Stimulated activated CD8-positive, alpha-beta memory T cell treated with anti-CD3 and anti-CD28 coated beads, Interleukin-7, amount 100 ng/mL, for 48 hours (primary cell): ENCODE measurements around the gene SH3PXD2B.

Experiments
- DNase-seq, 2 donors: peaks; one replicate each; pipeline ENCODE4 v3.0.0-alpha.2; 2020; ENCODE audit warnings: low read depth in 1 of 2; ENCODE audit errors: extremely low read depth in 1 of 2

SH3PXD2B gene

DNA sequence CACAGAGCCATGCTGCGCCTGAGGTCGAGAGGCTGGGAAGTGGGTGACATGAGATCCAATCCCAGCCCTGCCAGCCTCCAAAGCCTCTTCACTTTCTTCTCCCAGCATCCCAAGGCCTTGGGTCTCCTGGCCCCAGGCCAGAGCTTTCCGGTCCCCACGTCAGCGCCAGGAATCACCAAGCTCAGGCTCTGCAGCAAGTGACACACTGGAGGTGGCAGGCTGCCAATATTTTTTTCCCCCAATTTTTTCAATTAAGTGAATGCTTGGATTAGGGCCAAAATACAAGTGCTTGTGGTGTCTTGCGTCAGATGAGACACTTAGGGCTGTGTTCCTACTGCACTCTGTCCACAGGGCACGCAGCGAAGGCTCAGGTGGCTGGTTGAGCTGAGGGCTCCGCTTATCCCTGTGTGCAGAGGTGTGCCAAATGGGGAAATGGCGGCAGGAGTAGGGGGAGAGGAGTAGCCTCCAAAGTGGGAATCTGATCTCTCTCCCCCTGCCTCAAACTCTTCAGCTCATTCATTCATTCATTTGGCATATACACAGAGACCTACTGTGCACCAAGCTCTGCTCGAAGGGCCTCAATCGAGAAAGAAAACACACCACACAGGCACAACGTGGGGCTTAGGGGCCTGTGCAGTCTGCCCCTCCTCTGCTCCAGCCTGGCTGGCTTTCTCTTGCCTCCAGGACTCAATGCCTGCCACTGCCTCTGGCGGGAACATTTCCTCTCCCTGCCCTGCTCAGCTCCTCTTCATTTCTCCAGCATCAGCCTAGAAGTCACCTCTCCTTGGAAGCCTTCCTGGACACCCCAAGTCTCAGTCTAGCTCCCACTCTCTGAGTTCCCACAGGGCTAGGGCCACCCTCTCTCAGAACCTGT lies 16.6 kb downstream of the SH3PXD2B start:
- no peak for DNase-seq

DNA sequence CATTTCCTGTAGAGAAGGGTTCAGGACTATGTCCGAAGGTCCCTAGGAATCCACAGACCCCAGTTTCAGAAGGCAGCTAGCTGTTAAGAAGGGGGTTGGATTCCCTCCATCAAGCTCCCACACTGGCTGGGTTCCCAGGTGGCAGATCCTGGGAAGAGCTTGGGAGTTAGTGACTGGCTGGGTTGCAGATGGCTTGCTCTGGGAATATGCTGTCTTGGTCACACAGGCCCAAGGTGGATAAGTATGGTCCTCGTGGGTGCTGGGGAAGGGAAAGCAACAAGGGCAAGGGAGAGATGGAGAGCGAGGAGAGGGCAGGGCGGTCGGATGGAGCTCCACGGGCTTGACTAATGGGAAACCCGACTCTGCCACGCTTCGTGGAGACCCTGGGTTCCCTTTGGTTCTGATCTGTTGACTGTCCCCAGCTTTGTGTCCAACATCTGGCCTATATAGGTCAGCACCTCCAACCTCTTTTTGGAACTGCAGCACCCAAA lies 17.4 kb downstream of the SH3PXD2B start:
- no peak for DNase-seq

DNA sequence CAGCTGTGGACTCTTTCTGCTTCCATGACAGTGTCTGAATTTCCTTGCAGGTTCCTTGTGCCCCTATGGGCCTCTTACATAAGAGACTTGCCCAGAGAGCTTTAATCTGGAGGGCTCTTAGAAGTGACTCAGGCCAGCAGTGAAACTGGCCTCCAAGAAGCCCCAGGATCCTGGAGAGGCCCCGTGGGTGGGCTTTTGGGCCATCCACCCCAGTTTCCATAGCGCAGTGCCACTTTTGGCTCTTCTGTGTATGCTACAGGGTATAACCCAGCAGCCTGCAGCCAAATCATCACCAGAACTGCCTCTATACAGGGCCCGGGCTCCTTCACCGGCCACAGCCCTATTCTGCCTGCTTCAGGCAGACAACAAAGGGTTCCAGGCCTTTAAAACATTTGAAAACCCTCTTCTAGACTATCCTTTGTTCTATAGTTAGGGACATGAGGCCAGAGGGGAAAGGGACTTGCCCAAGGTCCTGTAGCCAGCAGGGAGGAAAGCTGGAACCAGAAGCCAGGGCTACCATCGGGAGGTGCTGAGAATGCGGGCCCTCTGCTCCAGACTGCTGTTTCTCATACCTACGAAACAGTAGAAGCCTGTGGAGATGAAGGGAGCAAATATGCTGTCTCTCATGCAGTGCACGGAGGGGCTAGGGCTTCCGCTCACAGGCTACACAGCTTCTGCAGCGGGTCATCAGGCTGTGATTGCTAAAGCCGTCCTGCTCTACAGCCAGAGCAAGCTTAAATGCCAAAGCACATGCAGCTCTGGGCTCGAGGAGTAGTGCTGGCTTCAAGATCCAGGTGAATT lies 18.0 kb downstream of the SH3PXD2B start:
- no peak for DNase-seq

DNA sequence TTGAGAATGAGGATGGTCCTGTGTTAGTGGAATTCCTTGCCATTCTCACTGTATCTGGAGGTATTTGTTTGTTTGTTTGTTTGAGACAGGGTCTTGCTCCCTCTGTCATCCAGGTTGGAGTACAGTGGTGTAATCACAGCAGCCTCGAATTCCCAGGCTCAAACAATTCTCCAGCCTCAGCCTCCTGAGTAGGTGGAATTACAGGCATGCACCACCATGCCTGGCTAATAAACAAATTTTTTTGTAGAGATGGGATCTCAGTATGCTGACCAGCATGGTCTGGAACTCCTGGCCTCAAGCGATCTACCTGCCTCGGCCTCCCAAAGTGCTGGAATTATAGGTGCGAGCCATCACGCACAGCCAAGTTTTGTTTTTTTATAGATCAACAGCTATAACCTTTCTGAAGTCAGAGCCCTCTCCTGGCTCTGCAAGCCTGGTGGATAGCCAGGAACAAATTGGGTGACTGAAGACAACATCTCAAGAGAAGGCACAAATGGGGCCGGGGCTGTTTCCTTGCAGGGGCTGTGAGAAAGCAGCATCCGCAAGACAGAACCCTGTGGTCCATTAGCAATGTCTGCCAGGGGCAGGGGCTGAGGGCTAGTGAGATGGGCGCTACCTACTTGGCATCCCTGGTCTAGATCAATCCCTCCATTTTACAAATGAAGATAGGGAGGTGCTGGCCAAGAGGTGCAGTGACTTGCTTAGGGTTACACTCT lies 18.8 kb downstream of the SH3PXD2B start:
- DNase-seq = no peak

DNA sequence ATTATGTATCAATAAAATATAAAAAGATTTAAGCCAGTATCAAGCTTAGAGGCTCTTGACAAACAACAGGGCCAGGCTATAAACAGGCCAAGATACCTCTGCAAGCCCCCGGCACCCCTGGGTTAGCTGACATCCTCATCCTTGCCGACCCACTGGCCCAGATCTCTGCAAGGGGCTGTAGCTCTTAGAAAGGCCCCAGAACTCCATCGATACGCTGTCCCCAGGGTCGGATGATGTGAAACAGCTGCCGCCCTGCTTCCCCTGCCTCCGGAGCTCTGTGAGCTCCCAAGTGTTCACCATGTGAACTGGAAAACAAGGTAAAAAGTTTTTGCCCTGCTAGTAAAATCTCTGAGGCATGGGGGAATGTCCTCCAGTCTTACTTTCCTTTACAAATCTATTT lies 20.1 kb downstream of the SH3PXD2B start:
- DNase-seq = no peak

DNA sequence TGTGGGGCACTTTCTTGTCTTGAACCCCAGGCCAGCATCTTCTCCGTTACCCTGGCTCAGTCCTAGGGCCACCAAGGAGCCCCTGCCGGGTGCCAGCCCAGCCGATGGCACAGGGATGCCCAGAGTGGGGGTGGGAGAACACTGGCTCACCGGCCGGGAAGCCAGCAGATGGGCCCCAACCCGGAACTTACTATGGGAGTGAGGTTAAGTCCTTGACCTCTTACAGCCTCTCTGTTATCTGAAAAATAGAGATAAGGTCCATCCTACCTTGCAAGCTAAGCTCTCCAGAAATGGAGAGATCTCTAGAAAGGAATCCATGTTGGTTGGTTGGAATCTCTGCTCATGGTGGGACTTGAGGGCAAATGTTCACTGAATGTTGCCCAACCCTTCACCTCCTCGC lies 20.8 kb downstream of the SH3PXD2B start:
- no peak for DNase-seq

DNA sequence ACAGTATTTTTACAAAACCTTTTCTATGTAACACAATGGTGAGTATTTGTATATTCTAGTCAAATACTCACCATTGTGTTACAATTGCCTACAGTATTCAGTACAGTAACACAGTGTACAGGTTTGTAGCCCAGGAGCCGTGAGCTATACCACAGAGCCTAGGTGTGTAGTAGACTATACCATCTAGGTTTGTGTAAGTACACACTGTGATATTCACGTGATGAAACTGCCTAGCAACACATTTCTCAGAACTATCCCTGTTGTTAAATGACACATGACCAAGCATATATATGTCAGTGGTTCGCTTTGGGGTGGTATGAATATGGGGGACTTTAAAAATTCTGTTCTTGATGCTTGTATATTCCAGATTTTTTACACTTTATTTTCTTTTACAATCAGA lies 21.3 kb downstream of the SH3PXD2B start:
- DNase-seq = no peak

DNA sequence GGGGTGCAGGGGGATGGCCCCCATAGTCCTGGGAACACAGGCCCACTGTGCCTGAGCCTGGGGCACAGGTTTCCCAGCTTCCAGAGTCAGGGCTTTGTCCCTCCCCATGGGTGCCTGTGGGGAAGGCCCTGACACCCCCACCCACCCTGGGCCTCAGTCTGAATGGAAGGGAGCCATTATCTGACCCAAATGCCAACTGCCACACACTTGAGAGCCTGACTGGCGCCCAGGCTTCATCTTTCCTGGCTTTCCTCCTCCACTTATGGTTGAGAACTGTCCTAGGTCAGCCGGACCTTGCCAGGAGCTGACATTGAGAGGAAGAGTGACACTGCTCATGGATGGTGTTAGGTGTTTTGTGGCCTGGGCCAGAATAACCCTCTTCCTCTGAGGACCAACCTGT lies 24.0 kb downstream of the SH3PXD2B start:
- DNase-seq = no peak

DNA sequence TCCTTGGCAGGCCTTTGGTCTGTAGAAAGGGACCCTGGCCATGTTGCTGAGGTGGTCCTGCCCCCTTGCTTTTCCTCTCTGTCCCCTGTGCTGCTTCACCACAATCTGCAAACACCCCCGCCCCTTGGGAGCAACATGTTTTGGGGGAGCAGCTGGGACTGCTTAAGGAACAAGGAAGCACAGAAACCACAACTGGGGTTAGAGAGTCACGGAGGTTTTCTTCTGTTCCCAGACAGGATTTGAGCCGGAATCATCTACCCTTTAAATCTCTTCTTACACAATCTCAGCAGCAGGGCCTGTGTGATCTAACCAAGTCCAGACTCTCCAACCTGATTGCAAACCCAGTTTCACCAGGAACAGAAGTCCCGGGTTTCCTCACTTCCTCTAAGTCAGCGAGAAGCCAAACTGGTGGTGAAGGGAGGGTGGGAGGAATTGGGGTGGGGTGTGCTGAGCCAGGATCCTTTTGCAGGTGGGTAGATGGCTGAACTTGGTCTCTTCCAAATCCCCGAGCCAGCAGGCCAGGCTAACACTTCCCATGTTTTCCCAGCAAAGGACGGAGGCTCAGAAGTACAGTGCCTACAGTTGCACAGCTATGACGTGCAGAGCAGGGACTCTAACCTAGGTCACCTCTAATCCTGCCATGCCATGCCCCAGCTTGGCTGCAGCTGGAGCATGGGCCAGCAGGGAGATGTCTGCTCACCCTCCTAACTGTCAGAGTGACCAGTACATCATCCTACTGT lies 25.0 kb downstream of the SH3PXD2B start:
- no peak for DNase-seq

DNA sequence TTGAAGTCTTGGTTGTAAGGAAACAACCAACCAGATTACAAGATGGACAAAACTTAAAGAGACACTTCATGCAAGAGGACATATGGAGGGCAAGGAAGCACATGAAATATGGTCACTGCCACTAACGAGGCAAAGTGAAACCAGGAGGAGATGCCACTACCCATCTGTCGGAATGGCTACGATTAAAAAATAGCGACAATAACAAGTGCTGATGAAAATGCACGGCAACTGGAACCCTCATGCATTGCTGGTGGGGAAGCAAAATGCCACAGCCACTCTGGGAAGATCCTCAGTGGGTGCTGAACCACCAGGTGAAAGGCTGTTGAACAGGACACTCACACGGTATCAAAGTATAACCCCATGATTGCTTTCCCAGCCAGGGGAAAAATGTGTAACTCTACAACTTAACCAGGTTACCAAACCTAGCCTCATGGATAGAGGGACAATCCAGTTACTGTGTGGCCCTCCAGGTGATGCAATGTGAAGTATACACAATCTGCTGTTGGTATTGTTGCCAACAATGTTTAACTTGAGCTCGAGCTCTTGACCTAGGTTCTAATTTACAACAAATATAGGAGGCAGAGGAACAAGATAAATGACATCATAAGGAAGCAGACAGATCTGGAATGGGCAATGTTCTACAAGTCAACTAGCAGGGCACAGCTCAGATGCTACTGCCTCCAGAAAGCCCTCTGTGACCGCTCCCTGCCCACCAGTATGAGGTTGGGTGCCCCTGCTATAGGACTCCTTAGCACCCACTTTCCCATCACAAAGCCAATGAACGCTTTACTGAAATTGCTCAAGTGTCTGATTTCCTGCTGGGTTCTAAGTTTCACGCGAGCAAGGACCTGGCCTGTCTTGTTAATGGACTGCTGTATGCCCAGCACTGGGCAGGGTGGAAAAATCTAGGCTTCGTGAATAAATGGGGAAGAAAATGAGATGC lies 25.8 kb downstream of the SH3PXD2B start:
- no peak for DNase-seq

DNA sequence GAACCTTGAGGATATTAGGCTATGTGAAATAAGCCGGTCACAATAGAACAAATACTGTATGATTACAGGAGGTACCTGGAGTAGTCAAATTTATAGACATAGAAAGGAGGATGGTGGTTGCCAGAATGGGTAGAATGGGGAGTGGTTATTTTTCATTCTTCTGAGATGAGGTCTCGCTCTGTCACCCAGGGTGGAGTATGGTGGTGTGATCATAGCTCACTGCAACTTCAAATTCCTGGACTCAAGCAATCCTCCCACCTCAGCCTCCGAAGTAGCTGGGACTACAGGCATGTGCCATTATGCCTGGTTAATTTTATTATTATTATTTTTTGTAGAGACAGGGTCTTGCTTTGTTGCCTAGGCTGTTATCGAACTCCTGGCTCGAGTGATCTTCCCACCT lies 27.1 kb downstream of the SH3PXD2B start:
- DNase-seq = no peak

DNA sequence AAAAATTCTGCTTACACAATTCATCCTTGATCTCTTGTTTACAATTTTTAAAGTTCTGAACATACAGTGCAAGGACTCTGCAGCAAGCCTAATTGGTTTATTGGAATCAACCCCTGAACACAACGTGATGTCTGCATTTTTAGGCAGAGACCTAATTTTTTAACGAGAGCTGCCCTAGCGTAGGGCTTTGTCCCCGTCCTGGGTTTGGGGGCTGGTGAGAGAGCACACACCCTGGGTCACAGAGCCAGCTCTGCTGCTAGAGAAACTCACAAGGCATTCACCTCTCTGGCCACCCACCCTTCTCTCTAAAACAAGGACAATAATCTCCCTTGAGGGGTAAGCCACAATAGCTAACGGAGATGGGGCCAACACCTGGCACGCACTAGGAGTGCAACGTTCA lies 28.2 kb downstream of the SH3PXD2B start:
- DNase-seq = no peak

DNA sequence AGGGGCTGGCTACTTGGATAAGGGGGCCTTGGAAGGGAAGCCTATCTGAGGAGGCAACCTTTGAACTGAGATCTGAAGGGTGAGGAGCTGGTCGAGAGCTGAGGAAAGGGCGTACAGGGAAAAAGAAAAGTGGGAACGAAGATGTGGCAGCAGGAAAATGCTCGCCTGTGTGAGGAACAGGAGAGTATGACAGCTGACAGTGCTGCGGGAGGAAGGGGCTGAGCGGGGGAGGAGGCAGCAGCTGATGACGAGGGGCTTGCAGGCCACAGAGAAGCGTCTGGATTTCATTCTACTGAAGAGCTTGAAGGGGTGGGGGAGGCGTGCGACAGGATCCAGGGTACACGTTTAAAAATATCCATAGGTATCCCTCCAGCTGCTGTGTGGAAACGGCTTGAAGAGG lies 28.9 kb downstream of the SH3PXD2B start:
- DNase-seq = no peak

DNA sequence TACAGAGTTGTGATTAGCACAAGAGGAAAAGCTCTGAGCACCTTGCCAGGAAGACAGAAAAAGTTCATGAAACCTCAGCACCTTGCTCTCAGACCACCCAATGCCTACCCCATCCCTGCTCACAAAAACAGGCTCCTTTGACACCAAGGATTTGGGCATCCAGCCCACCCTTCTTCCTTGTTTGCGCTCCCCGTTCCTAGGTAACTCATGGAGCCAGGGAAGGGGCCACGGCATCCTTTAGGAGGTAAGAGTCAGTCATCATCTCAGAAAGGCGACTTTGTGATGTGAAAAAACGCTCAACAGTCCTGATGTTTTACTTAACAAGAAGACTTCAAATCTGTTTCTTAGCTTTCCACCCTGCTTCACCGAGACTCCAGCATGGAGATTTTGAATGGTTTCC lies 29.5 kb downstream of the SH3PXD2B start:
- no peak for DNase-seq

DNA sequence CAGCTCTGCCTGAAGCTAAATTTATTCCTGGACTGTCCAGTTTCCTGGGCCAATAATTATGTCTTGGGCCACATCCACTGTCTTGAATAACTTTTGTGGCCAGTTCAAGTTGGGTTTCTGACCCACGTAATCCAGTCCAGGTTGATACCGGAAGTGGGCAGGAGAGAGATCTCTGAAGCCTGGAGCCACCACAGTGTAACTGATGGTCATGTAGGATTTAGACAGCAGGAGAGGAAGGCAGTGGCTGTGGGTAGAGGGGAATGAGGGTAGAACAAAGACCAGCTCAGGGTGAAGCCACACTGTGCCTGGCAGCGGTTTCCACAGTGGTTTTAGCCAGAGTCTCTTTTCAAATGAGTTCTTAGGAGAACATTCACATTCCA lies 30.2 kb downstream of the SH3PXD2B start:
- DNase-seq = no peak

DNA sequence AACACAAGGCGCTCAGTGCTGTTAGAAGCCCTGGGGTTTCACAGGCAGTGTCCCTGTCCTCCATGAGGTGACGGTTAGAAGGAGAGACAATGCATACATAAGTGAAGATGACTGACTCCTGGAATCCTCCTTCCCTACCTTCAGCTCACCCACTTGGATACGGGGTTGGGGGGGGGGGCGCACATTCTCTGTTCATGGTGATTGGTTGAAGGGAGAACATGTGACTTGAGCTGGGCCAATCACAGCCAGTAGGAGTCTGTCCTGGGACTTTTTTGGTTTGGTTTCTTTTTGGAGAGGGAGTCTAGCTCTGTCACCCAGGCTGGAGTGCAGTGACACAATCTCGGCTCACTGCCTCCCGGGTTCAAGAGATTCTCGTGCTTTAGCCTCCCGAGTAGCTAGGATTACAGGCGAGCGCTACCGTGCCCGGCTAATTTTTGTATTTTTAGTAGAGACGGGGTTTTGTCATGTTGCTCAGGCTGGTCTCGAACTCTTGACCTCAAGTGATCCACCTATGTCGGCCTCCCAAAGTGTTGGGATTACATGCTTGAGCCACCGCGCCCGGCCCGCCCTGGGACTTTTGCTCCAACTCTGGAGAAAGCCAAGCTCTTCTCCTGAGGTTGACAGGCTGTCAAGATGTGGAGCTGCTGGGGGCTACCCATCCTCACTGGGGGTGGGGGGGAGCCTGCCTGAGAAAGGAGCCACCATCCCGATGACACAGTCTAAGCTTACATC lies 30.8 kb downstream of the SH3PXD2B start:
- no peak for DNase-seq

DNA sequence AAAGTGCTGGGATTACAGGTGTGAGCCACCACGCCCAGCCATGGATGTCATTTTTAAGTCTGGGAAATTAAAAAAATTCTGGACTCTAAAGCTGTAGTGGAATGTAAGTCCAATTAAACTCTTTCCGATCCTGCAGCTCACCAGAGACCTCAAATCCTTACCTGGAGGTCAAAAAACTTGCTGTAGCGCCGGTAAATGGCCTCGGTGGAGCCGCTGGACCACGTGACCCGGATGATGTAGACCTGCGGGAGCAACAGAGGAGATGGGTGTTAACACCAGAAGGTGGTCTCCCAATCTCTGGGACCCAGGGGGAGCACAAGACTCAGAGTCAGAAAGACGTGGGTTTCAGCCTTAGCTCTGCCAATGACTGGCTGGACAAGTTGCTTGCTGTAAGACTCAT lies 32.1 kb downstream of the SH3PXD2B start:
- no peak for DNase-seq

DNA sequence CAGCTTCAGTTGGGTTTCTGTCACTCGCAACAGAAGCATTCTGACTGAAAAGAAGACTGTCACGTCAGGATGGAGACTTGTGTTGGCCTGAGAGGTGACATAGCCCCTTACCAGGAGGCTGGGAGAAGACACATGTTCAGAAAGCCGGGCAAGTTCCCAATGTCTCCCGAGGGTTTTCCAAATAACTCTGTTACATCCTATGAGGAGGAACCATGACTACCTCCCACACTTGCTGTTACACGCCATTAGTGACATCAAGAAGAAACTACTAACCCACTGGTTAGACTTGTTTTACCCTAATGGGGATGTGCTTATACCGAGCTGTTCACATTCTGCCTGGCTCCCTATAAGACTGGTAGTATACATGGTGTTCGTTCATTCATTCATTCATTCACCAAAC lies 33.3 kb downstream of the SH3PXD2B start:
- DNase-seq = no peak
